GM21737 (cell line): Measurements from ENCODE around the gene PRKRA.
"Not testable (repeated sequence)": the region's sequence is repeated elsewhere in the genome, so short reads cannot be mapped to it uniquely, and the experiment has no call there.

ENCODE experiments used
- ATAC-seq: cut with Tn5 transposase; IDR thresholded peaks from one replicate; pipeline ENCODE4 v1.9.1; 2021; ENCODE audit warnings: mild to moderate bottlenecking, moderate library complexity; ENCODE audit not compliant: unreplicated experiment

Gene PRKRA

GRCh38 chr2:178450774-178451525 lies at the start of gene PRKRA, which contains the start of gene PJVK:
Gene PRKRA (minus strand): TSS chr2:178451175. CDS start chr2:178451030, 145 bp downstream.
Gene PJVK (plus strand): TSS chr2:178451378. CDS start chr2:178453410, 2,032 bp downstream.
- ATAC-seq: peak; percentile 88

- ATAC-seq: no peak
Observed at GRCh38 chr2:178499640-178500039, 48.7 kb upstream of the PRKRA start.

GRCh38 chr2:178498137-178498536 lies 47.2 kb upstream of the PRKRA start:
- ATAC-seq: no peak

GRCh38 chr2:178496049-178496448 lies 45.1 kb upstream of the PRKRA start:
- ATAC-seq: no peak

- no peak for ATAC-seq
Observed at GRCh38 chr2:178491612-178492011, 40.6 kb upstream of the PRKRA start.

- ATAC-seq: no peak
Observed at GRCh38 chr2:178485356-178485755, 34.4 kb upstream of the PRKRA start.

GRCh38 chr2:178484245-178485041 lies 33.5 kb upstream of the PRKRA start:
- no peak for ATAC-seq

GRCh38 chr2:178482437-178482836 lies 31.5 kb upstream of the PRKRA start:
- ATAC-seq: no peak

GRCh38 chr2:178480227-178481181 lies 29.5 kb upstream of the PRKRA start, which contains the start of gene PLEKHA3:
Gene PLEKHA3 (plus strand): TSS chr2:178480457. CDS start chr2:178480870, 413 bp downstream.
- ATAC-seq: peak; percentile 65

GRCh38 chr2:178479758-178480226 lies 28.8 kb upstream of the PRKRA start:
- ATAC-seq: no peak

GRCh38 chr2:178479275-178479616 lies 28.3 kb upstream of the PRKRA start:
- no peak for ATAC-seq

- peak; percentile 48 for ATAC-seq
Observed at GRCh38 chr2:178478439-178479274, 27.7 kb upstream of the PRKRA start, which contains the start of gene FKBP7. Gene FKBP7 (minus strand): TSS chr2:178478600. CDS start chr2:178478499, 101 bp downstream.

- no peak for ATAC-seq
Observed at GRCh38 chr2:178478130-178478438, 27.1 kb upstream of the PRKRA start.

- no peak for ATAC-seq
Observed at GRCh38 chr2:178477443-178478129, 26.6 kb upstream of the PRKRA start.

- ATAC-seq: no peak
Observed at GRCh38 chr2:178476477-178476876, 25.5 kb upstream of the PRKRA start.

GRCh38 chr2:178474560-178474959 lies 23.6 kb upstream of the PRKRA start:
- ATAC-seq: no peak

GRCh38 chr2:178473931-178474330 lies 23.0 kb upstream of the PRKRA start:
- ATAC-seq: no peak

GRCh38 chr2:178473373-178473772 lies 22.4 kb upstream of the PRKRA start:
- ATAC-seq: no peak

- not testable (repeated sequence) for ATAC-seq
Observed at GRCh38 chr2:178471313-178471712, 20.3 kb upstream of the PRKRA start.
